Esophagus squamous epithelium (tissue), 5 donors: Measurements from ENCODE around the gene TSR3. TPM values are rescaled to one million over a fixed set of nuclear protein-coding genes. Genes with fewer than 3 reads are reported as not detected.

Experiments
- DNase-seq: peaks from one replicate; lab custom pipeline; 2025; lab: John Stamatoyannopoulos, UW
- H3K27ac ChIP-seq, 4 donors: fragments of 200-600 bp; sonication (generic); one replicate each; pipeline ENCODE4 v1.5.1; 2016 to 2019; ENCODE audit warnings: mild to moderate bottlenecking in 1 of 4
- H3K27me3 ChIP-seq, 4 donors: fragments of 200-600 bp; sonication (generic); 1 replicate in 3 of 4; 2 replicates in 1 of 4; pipeline versions ENCODE4 v1.5.1 to v1.6.0; 2017 to 2021; ENCODE audit warnings: antibody characterized with exemption in 1 of 4
- H3K36me3 ChIP-seq, 3 donors: fragments of 200-600 bp; sonication (generic); one replicate each; pipeline ENCODE4 v1.5.1; 2016 to 2019
- H3K4me1 ChIP-seq, 3 donors: fragments of 200-600 bp; sonication (generic); one replicate each; pipeline ENCODE4 v1.5.1; 2017 to 2019
- H3K4me3 ChIP-seq, 4 donors: fragments of 200-600 bp; sonication (generic); 1 replicate in 3 of 4; 2 replicates in 1 of 4; pipeline ENCODE4 v1.5.1; 2016 to 2019; ENCODE audit warnings: mild to moderate bottlenecking in 2 of 4, moderate library complexity in 1 of 4
- H3K9me3 ChIP-seq, 3 donors: fragments of 200-600 bp; sonication (generic); one replicate each; pipeline ENCODE4 v1.5.1; 2016 to 2019
- CTCF ChIP-seq, 6 experiments: fragments of 450-650 bp in 4 of 6; fragments of 200-600 bp in 2 of 6; sonication (generic) in 2 of 6; IDR thresholded peaks; one replicate each; pipeline ENCODE4 v1.5.1; 2016 to 2019; ENCODE audit warnings: antibody characterized with exemption in 6 of 6, mild to moderate bottlenecking in 4 of 6, moderate library complexity in 4 of 6
- POLR2A ChIP-seq, 4 donors: fragments of 450-650 bp; IDR thresholded peaks; one replicate each; pipeline ENCODE4 v1.6.1; 2017; ENCODE audit warnings: antibody characterized with exemption in 4 of 4, mild to moderate bottlenecking in 4 of 4, moderate library complexity in 3 of 4
- WGBS, 2 donors: methylation state at CpG; one replicate each; pipeline ENCODE4 v1.1.5; 2018; 5-methylcytosine and 5-hydroxymethylcytosine counted together
- intact Hi-C: fragments of 100-400 bp; cut with DNase I; formaldehyde crosslinking; loops from one replicate; pipeline ENCODE4 v1.15.0; 2022
- total RNA-seq, 4 donors: library from RNA; depleted of rRNA; stranded (reverse); fragments of >200 nt; gene quantifications; one replicate each; pipeline ENCODE4 v1.1.0, GENCODE V29; 2016
- donor health status: DM: yes; HTN: yes; CAD: no.

The TSR3 gene
- total RNA-seq, 4 donors from 2014 or later = 57.6 to 87.4 (median 70.5) TPM

GRCh38 chr16:1343428-1344242, 8.0 kb downstream of the TSR3 start:
- H3K36me3 ChIP-seq = peaks cover 4 to 10% (median 4%) of the 10 kb centered on the region in 3 donors
- H3K4me3 ChIP-seq = peak overlapping the region; percentile 10 to 47 (median 33)
- WGBS, 2 donors = 29 to 59% methylated on average over 15 to 24 of the region's 44 CpGs
- peaks cover 24 to 51% (median 28%) of the 10 kb centered on the region in 3 donors for H3K4me1 ChIP-seq
- intact Hi-C loops = no loop called here
- TF ChIP-seq CTCF (IDR thresholded peaks at IDR 0.05) = no peak
- TF ChIP-seq POLR2A (IDR thresholded peaks at IDR 0.05) = no peak
- no peaks in the 10 kb centered on the region for H3K9me3 ChIP-seq
- H3K27me3 ChIP-seq = peaks cover 0 to 20% (median 0%) of the 10 kb centered on the region in 4 donors
- peak overlapping the region in 1 of 4 donors; percentile 57 for H3K27ac ChIP-seq
- no peak for DNase-seq

GRCh38 chr16:1342526-1343427, 8.9 kb downstream of the TSR3 start:
- Histone ChIP-seq H3K27ac (peak overlapping the region in 2 of 4 donors; percentile 57 to 58), H3K9me3 (no peaks in the 10 kb centered on the region), H3K4me1 (peaks cover 21 to 42% (median 25%) of the 10 kb centered on the region in 3 donors), H3K36me3 (peaks cover 0 to 2% (median 0%) of the 10 kb centered on the region in 3 donors), H3K27me3 (peaks cover 0 to 29% (median 0%) of the 10 kb centered on the region in 4 donors), H3K4me3 (peak overlapping the region; percentile 10 to 49 (median 33))
- TF ChIP-seq CTCF (IDR thresholded peaks at IDR 0.05) (no peak), POLR2A (IDR thresholded peaks at IDR 0.05) (no peak)
- peak; percentile 79 for DNase-seq
- 6% methylated on average over 24 to 33 of the region's 49 CpGs for whole genome bisulfite sequencing, 2 donors
- intact Hi-C loops = no loop called here

GRCh38 chr16:1341495-1342420, 9.9 kb downstream of the TSR3 start:
- Histone ChIP-seq H3K4me3 (no peak overlapping the region), H3K27ac (peak overlapping the region in 1 of 4 donors; percentile 58), H3K27me3 (peaks cover 0 to 39% (median 0%) of the 10 kb centered on the region in 4 donors), H3K9me3 (no peaks in the 10 kb centered on the region), H3K36me3 (no peaks in the 10 kb centered on the region), H3K4me1 (peaks cover 14 to 32% (median 18%) of the 10 kb centered on the region in 3 donors)
- WGBS, 2 donors = 77 to 100% methylated on average over 1 to 13 of the region's 39 CpGs
- intact Hi-C loops = no loop called here
- TF ChIP-seq POLR2A (IDR thresholded peaks at IDR 0.05) = no peak
- no peak for TF ChIP-seq CTCF (IDR thresholded peaks at IDR 0.05)
- DNase-seq = no peak

- 92 to 100% methylated on average over 1 to 5 of the region's 36 CpGs for WGBS, 2 donors
- peaks cover 14 to 26% (median 18%) of the 10 kb centered on the region in 3 donors for H3K4me1 ChIP-seq
- intact Hi-C loops = no loop called here
- H3K27me3 ChIP-seq = peaks cover 0 to 47% (median 0%) of the 10 kb centered on the region in 4 donors
- no peaks in the 10 kb centered on the region for H3K9me3 ChIP-seq
- no peak overlapping the region for H3K4me3 ChIP-seq
- H3K27ac ChIP-seq = no peak overlapping the region
- DNase-seq = no peak
- no peaks in the 10 kb centered on the region for H3K36me3 ChIP-seq
- no peak for TF ChIP-seq CTCF (IDR thresholded peaks at IDR 0.05)
- TF ChIP-seq POLR2A (IDR thresholded peaks at IDR 0.05) = no peak
These were observed 10.8 kb downstream of the TSR3 start for GRCh38 chr16:1340730-1341494.
